H1 (cell line): ENCODE data around the gene SLC24A5. TPM values are rescaled to one million over a fixed set of nuclear protein-coding genes. Genes with fewer than 3 reads are reported as not detected.

Experiments used
- CTCF ChIA-PET: fragments of 300-600 bp; sonication (Branson Sonifier 250); formaldehyde crosslinking; loops from one replicate; lab custom pipeline; 2021; ENCODE audit not compliant: partially characterized antibody; lab: Charles Lee
- POLR2A ChIA-PET: fragments of 300-600 bp; sonication (Branson Sonifier 250); formaldehyde crosslinking; loops from one replicate; lab custom pipeline; 2021; ENCODE audit warnings: inconsistent platforms; ENCODE audit not compliant: partially characterized antibody; lab: Charles Lee
- DNase-seq, 2 experiments: peaks; one replicate each; pipeline versions ENCODE4 v3.0.0 to v3.0.0-alpha.2; 2010 to 2022; ENCODE audit warnings: low spot score in 2 of 2, low read depth in 1 of 2, mixed read lengths in 1 of 2
- FAIRE-seq: peaks from 2 replicates; lab custom pipeline; 2011; peaks lifted over from hg19 to GRCh38; lab: Jason Lieb, UNC
- H2AFZ ChIP-seq: 2 replicates; pipeline ENCODE4 v1.8.1; 2012; ENCODE audit warnings: low read length, inconsistent platforms
- H2AK5ac ChIP-seq: 2 replicates; pipeline ENCODE4 v1.6.1; 2013; ENCODE audit warnings: low read depth, low read length
- H2BK120ac ChIP-seq: replicated peaks from 2 replicates; pipeline ENCODE3; 2013; ENCODE audit warnings: low read depth, low read length, inconsistent platforms
- H2BK12ac ChIP-seq: 2 replicates; pipeline ENCODE4 v1.6.1; 2013; ENCODE audit warnings: low read depth, low read length
- H2BK15ac ChIP-seq: 2 replicates; pipeline ENCODE4 v1.6.1; 2013; ENCODE audit warnings: low read length
- H2BK20ac ChIP-seq: 2 replicates; pipeline ENCODE4 v1.6.1; 2013; ENCODE audit warnings: low read length
- H2BK5ac ChIP-seq: 2 replicates; pipeline ENCODE4 v1.6.1; 2013; ENCODE audit warnings: low read depth, low read length
- H3K14ac ChIP-seq: 2 replicates; pipeline ENCODE4 v1.6.1; 2013; ENCODE audit warnings: inconsistent platforms; ENCODE audit not compliant: insufficient read length
- H3K18ac ChIP-seq: 2 replicates; pipeline ENCODE4 v1.6.1; 2013; ENCODE audit warnings: low read length; ENCODE audit errors: extremely low read depth
- H3K23ac ChIP-seq: 2 replicates; pipeline ENCODE4 v1.6.1; 2013; ENCODE audit warnings: inconsistent platforms; ENCODE audit not compliant: insufficient read length
- H3K23me2 ChIP-seq: 2 replicates; pipeline ENCODE4 v1.6.1; 2013; ENCODE audit warnings: low read depth, low read length
- H3K27ac ChIP-seq: 2 replicates; pipeline ENCODE4 v1.6.1; 2011; ENCODE audit warnings: low read depth, low read length, inconsistent platforms
- H3K27me3 ChIP-seq, 4 experiments: replicated peaks in 1 of 4; 1 replicate in 1 of 4; 2 replicates in 3 of 4; pipeline versions ENCODE4 v1.6.1 to v1.8.1; 2011 to 2013; ENCODE audit warnings: low read length in 3 of 4, mild to moderate bottlenecking in 3 of 4, inconsistent platforms in 2 of 4, mixed read lengths in 2 of 4, moderate library complexity in 1 of 4; ENCODE audit not compliant: control insufficient read depth in 3 of 4, insufficient read depth in 3 of 4; ENCODE audit errors: extremely low read depth in 1 of 4
- H3K36me3 ChIP-seq, 4 experiments: 2 replicates each; pipeline versions ENCODE4 v1.6.1 to v1.8.1; 2011 to 2013; ENCODE audit warnings: mild to moderate bottlenecking in 4 of 4, low read length in 3 of 4, moderate library complexity in 2 of 4, control low read depth in 1 of 4, inconsistent platforms in 1 of 4; ENCODE audit not compliant: insufficient read depth in 4 of 4, control insufficient read depth in 2 of 4
- H3K4ac ChIP-seq: replicated peaks from 2 replicates; pipeline ENCODE3; 2013; ENCODE audit warnings: low read length, low read depth, mixed read lengths, inconsistent platforms; ENCODE audit not compliant: insufficient read length
- H3K4me1 ChIP-seq, 4 experiments: replicated peaks in 1 of 4; 1 replicate in 1 of 4; 2 replicates in 3 of 4; pipeline versions ENCODE4 v1.6.1 to v1.8.1; 2011 to 2013; ENCODE audit warnings: low read length in 3 of 4, inconsistent platforms in 2 of 4, mixed read lengths in 1 of 4; ENCODE audit not compliant: insufficient read depth in 4 of 4, control insufficient read depth in 3 of 4
- H3K4me2 ChIP-seq, 2 experiments: 2 replicates each; pipeline versions ENCODE4 v1.6.1 to v1.8.1; 2011 to 2013; ENCODE audit warnings: low read depth in 2 of 2, low read length in 2 of 2, control low read depth in 1 of 2, inconsistent platforms in 1 of 2, mild to moderate bottlenecking in 1 of 2; ENCODE audit not compliant: insufficient read depth in 1 of 2
- H3K4me3 ChIP-seq, 4 experiments: fragments of 200-600, 300-600 bp in 1 of 4; sonication (generic), shearing (Covaris generic), sonication (Bioruptor Twin) in 1 of 4; 2 replicates each; pipeline versions ENCODE4 v1.5.1 to v1.8.1; 2011 to 2016; ENCODE audit warnings: low read length in 4 of 4, low read depth in 3 of 4, control low read depth in 2 of 4, inconsistent platforms in 2 of 4, mild to moderate bottlenecking in 2 of 4, mixed read lengths in 1 of 4, moderate library complexity in 1 of 4; ENCODE audit not compliant: insufficient read depth in 2 of 4; ENCODE audit errors: extremely low read depth in 1 of 4
- H3K56ac ChIP-seq: replicated peaks from 2 replicates; pipeline ENCODE3; 2013; ENCODE audit warnings: low read depth, mild to moderate bottlenecking, mixed read lengths, low read length, inconsistent platforms; ENCODE audit not compliant: insufficient read length
- H3K79me1 ChIP-seq: 2 replicates; pipeline ENCODE4 v1.6.1; 2013; ENCODE audit warnings: low read depth, low read length, control low read depth
- H3K79me2 ChIP-seq, 2 experiments: 2 replicates each; pipeline versions ENCODE4 v1.6.1 to v1.8.1; 2012 to 2013; ENCODE audit warnings: low read length in 2 of 2, mild to moderate bottlenecking in 2 of 2, inconsistent platforms in 1 of 2; ENCODE audit not compliant: insufficient read depth in 2 of 2, control insufficient read depth in 1 of 2
- H3K9ac ChIP-seq, 4 experiments: replicated peaks in 1 of 4; 1 replicate in 1 of 4; 2 replicates in 3 of 4; pipeline versions ENCODE4 v1.6.1 to v1.8.1; 2011 to 2013; ENCODE audit warnings: low read depth in 3 of 4, low read length in 3 of 4, control low read depth in 2 of 4, mild to moderate bottlenecking in 2 of 4, moderate library complexity in 2 of 4, inconsistent platforms in 1 of 4; ENCODE audit errors: extremely low read depth in 1 of 4
- H3K9me3 ChIP-seq, 2 experiments: 2 replicates each; pipeline versions ENCODE4 v1.6.1 to v1.8.1; 2012 to 2013; ENCODE audit warnings: mild to moderate bottlenecking in 2 of 2, moderate library complexity in 2 of 2, control low read depth in 1 of 2, inconsistent platforms in 1 of 2, low read depth in 1 of 2, low read length in 1 of 2, mixed read lengths in 1 of 2; ENCODE audit not compliant: insufficient read depth in 2 of 2
- H4K20me1 ChIP-seq, 2 experiments: replicated peaks in 1 of 2; 2 replicates each; pipeline versions ENCODE3 to v1.8.1; 2011 to 2013; ENCODE audit warnings: inconsistent platforms in 2 of 2, low read length in 2 of 2, mild to moderate bottlenecking in 1 of 2; ENCODE audit not compliant: insufficient read depth in 2 of 2, control insufficient read depth in 1 of 2
- H4K5ac ChIP-seq: 2 replicates; pipeline ENCODE4 v1.6.1; 2013; ENCODE audit warnings: low read length, low read depth, mixed read lengths, inconsistent platforms; ENCODE audit not compliant: insufficient read length
- H4K8ac ChIP-seq: 2 replicates; pipeline ENCODE4 v1.8.0; 2013; ENCODE audit warnings: mild to moderate bottlenecking, moderate library complexity, low read length, inconsistent platforms; ENCODE audit not compliant: insufficient read depth; ENCODE audit errors: extremely low read depth
- H4K91ac ChIP-seq: replicated peaks from 2 replicates; pipeline ENCODE3; 2013; ENCODE audit warnings: low read length, mixed read lengths, inconsistent platforms; ENCODE audit not compliant: insufficient read length
- BACH1 ChIP-seq: IDR thresholded peaks from 2 replicates; pipeline ENCODE4 v1.6.1; 2012; ENCODE audit warnings: low read length, improper control_type of control experiment
- CBX5 ChIP-seq: fragments of 300-800, 300-1000 bp; sonication (generic); IDR thresholded peaks from 2 replicates; pipeline ENCODE4 v1.7.1; 2016; ENCODE audit warnings: antibody characterized with exemption, low read length, low read depth
- CBX8 ChIP-seq: fragments of 300-800, 300-1000 bp; sonication (generic); IDR thresholded peaks from 2 replicates; pipeline ENCODE4 v1.7.1; 2016; ENCODE audit warnings: low read depth, low read length, borderline replicate concordance
- CHD2 ChIP-seq: IDR thresholded peaks from 2 replicates; pipeline ENCODE4 v1.6.1; 2012; ENCODE audit warnings: low read length, improper control_type of control experiment
- EGR1 ChIP-seq: IDR thresholded peaks from 2 replicates; pipeline ENCODE4 v1.6.1; 2011; ENCODE audit warnings: low read depth, low read length, borderline replicate concordance
- HDAC6 ChIP-seq: IDR thresholded peaks from one replicate; pipeline ENCODE4 v1.7.1; 2012; ENCODE audit warnings: low read depth, mild to moderate bottlenecking, inconsistent platforms, low read length, moderate library complexity
- JUN ChIP-seq: IDR thresholded peaks from 2 replicates; pipeline ENCODE4 v1.6.1; 2011; ENCODE audit warnings: low read depth, mild to moderate bottlenecking, improper control_type of control experiment, low read length
- JUND ChIP-seq: IDR thresholded peaks from 2 replicates; pipeline ENCODE4 v1.6.1; 2011; ENCODE audit warnings: mild to moderate bottlenecking, improper control_type of control experiment, low read length
- POU5F1 ChIP-seq: IDR thresholded peaks from 2 replicates; pipeline ENCODE4 v1.6.1; 2011; ENCODE audit warnings: low read depth, mild to moderate bottlenecking, low read length, moderate library complexity
- RBBP5 ChIP-seq: IDR thresholded peaks from 2 replicates; pipeline ENCODE4 v1.7.1; 2012; ENCODE audit warnings: low read depth, mild to moderate bottlenecking, inconsistent platforms, low read length, moderate library complexity, borderline replicate concordance
- SRF ChIP-seq: IDR thresholded peaks from 2 replicates; pipeline ENCODE4 v1.6.1; 2011; ENCODE audit warnings: mild to moderate bottlenecking, low read depth, low read length, moderate library complexity
- TAF1 ChIP-seq: IDR thresholded peaks from 2 replicates; pipeline ENCODE4 v1.6.1; 2011; ENCODE audit warnings: mild to moderate bottlenecking, low read depth, low read length
- TEAD4 ChIP-seq: IDR thresholded peaks from 2 replicates; pipeline ENCODE4 v1.6.1; 2012; ENCODE audit warnings: low read depth, low read length, inconsistent platforms, mixed read lengths
- WGBS, 2 experiments: shearing (Covaris generic) in 1 of 2; methylation state at CpG; one replicate each; pipeline versions ENCODE4 v1.1.6 to v1.1.7; 2013 to 2015; ENCODE audit warnings: low lambda C conversion rate in 2 of 2, mixed read lengths in 2 of 2, inconsistent platforms in 1 of 2, low coverage in 1 of 2, missing lambda C conversion rate in 1 of 2; ENCODE audit not compliant: insufficient replicate concordance in 2 of 2, insufficient coverage in 1 of 2, insufficient read length in 1 of 2; ENCODE audit errors: extremely low coverage in 1 of 2, missing lambda C conversion rate in 1 of 2; 5-methylcytosine and 5-hydroxymethylcytosine counted together
- polyA plus RNA-seq, 7 experiments: library from polyadenylated mRNA; depleted of rRNA in 3 of 7; stranded (reverse) in 5 of 7; unstranded in 2 of 7; fragments of >200 nt in 5 of 7; fragments of 200-250 nt in 2 of 7; gene quantifications; 1 replicate in 5 of 7; 2 replicates in 1 of 7; 4 replicates in 1 of 7; pipeline versions ENCODE4 v1.2.1 to v1.2.3, GENCODE V29; 2011 to 2013; ENCODE audit warnings: missing spikeins in 2 of 7, mixed read lengths in 2 of 7
- total RNA-seq: library from RNA; stranded (reverse); fragmentation: NEBNext Ultra II Directional; extraction: Animal tissue kit (Norgen Biotek cat#: 25700); gene quantifications from 2 replicates; pipeline ENCODE4 v1.2.1, GENCODE V29; 2021
- TF ChIP-seq, protein P1 (sequence below): IDR thresholded peaks from 2 replicates; pipeline ENCODE4 v1.6.1; 2012; ENCODE audit warnings: inconsistent platforms
- TF ChIP-seq, protein P2 (sequence below): IDR thresholded peaks from 2 replicates; pipeline ENCODE4 v1.6.1; 2011; ENCODE audit warnings: low read length, improper control_type of control experiment

Gene SLC24A5
- total and polyA plus RNA-seq, 2 of the 8 experiments (the other 6 are each of a cell fraction or from before 2014, with no cell fraction given): not detected

DNA sequence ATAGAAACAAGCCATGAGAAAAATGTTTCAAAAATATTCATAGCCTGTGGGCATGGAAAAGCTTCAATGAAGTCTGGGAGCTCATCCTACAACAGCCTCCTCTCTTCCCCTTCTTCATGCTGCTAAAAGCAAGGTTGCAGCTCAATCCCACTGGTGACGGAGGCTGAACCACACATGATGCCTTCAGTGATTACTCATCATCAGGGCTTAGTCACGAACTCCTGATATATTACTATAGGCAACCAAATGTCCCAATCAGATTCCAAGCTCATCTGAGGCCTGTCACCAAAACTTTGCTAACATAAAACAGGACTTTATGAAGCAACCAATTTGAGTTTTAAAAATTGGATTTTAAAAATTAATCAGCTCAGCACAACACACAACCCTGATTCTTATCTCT, 24.0 kb upstream of the SLC24A5 start:
- Histone ChIP-seq H3K9ac (no peak overlapping the region), H3K36me3 (no peaks in the 10 kb centered on the region), H3K56ac (no peak overlapping the region), H2BK5ac (no peak overlapping the region), H4K8ac (no peak overlapping the region), H4K91ac (no peak overlapping the region), H3K4me1 (no peaks in the 10 kb centered on the region), H3K23ac (no peak overlapping the region), H3K4me2 (no peak overlapping the region), H2AK5ac (no peak overlapping the region), H3K4me3 (no peak overlapping the region), H3K14ac (no peak overlapping the region), H3K9me3 (no peaks in the 10 kb centered on the region), H2BK12ac (no peak overlapping the region), H3K79me1 (no peaks in the 10 kb centered on the region), H3K23me2 (no peaks in the 10 kb centered on the region; the same call in 1 of the 2 replicates), H3K4ac (no peak overlapping the region), H4K5ac (no peak overlapping the region), H3K79me2 (no peaks in the 10 kb centered on the region), H2BK20ac (no peak overlapping the region), H2BK15ac (no peak overlapping the region), H3K27me3 (no peaks in the 10 kb centered on the region), H2BK120ac (no peak overlapping the region), H3K18ac (no peak overlapping the region), H4K20me1 (no peaks in the 10 kb centered on the region), H3K27ac (no peak overlapping the region), H2AFZ (no peak overlapping the region)
- no peak for DNase-seq
- CTCF ChIA-PET: interaction anchor here (0.9 to 1.2 kb wide), 2 partner anchors 11 to 14 kb away, joined by 3 to 4 read pairs; no protein-coding TSS in a partner anchor
- WGBS, 2 experiments: 82% methylated on average over 2 of the region's 2 CpGs; no CpG with 5 or more reads in 1 of the 2 experiments
- POLR2A ChIA-PET: no interaction called here
- no peak for FAIRE-seq
- TF ChIP-seq BACH1 (no peak), RBBP5 (no peak), TAF1 (no peak), JUN (no peak), SRF (no peak), CHD2 (no peak), EGR1 (no peak), JUND (no peak), CBX5 (no peak), POU5F1 (no peak), TEAD4 (no peak), CBX8 (no peak), HDAC6 (no peak)
- TF ChIP-seq, protein P1, sequence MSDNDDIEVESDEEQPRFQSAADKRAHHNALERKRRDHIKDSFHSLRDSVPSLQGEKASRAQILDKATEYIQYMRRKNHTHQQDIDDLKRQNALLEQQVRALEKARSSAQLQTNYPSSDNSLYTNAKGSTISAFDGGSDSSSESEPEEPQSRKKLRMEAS: no peak
- TF ChIP-seq, protein P2, sequence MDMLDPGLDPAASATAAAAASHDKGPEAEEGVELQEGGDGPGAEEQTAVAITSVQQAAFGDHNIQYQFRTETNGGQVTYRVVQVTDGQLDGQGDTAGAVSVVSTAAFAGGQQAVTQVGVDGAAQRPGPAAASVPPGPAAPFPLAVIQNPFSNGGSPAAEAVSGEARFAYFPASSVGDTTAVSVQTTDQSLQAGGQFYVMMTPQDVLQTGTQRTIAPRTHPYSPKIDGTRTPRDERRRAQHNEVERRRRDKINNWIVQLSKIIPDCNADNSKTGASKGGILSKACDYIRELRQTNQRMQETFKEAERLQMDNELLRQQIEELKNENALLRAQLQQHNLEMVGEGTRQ: no peak
